ENCODE data around the gene SIKE1.
A peak's percentile ranks its signal among the peaks of the same experiment; 100 is the strongest.

The SIKE1 gene

DNA sequence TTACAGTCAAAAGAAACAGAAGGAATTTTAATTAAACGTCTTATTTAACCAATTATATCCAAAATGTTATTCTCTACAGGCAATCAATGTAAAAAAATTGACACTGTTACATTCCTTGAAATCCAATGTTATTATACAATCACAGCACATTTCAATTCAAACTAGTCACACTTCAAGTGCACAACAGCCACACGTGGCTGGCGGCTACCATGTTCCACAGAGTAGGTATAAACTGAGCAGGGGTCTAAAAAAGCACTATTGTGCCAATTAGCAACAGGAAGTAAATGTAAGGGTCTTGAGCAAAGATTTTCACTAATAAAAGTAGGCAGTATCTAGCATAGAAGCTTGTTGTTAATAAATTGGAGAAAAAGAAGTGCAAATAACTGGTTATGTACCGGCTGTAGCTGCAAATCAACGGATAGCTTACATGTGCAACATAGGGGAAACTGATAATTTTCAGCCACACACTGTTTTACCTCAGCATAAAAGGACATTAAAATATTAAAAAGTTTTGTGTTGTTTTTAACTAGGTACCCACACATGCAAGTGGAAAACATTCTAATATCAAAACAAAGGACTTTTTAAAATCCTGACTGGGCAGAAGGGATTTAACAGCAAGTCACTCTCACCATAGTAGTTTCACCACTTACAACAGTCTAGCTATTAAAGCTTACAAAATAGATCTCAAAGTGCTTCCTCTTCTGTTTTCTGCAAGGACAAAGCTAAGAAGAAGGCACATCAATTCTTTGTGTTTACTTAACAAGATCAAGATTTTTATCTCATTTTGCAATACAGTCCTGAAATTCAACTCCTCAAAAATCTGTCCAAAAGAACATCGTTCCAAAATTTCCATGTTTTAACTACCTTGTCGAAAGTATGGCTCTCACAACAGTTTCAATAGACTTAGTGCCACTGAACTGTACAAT is 25.2 kb downstream of the SIKE1 start:
- no peak for DNase-seq (ENCODE audit: low read depth in 2 of 2)

DNA sequence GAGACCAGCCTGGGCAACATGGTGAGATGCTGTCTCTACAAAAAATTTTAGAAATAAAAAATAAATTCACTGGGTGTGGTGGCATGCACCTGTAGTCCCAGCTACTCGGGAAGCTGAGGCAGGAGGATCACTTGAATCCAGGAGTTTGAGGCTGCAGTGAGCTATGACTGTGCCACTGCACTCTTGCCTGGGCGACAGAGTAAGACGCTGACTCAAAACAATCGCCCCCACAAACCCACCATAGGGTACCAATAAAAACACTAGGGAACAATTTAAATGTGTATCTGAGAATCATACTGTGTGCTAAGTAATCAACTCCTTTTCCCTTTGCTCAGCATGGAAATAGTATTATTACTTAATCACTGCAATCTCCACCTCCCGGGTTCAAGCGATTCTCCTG is 26.8 kb downstream of the SIKE1 start:
- peak in 1 of 2 donors; percentile 13 for DNase-seq (ENCODE audit: low read depth in 2 of 2)

DNA sequence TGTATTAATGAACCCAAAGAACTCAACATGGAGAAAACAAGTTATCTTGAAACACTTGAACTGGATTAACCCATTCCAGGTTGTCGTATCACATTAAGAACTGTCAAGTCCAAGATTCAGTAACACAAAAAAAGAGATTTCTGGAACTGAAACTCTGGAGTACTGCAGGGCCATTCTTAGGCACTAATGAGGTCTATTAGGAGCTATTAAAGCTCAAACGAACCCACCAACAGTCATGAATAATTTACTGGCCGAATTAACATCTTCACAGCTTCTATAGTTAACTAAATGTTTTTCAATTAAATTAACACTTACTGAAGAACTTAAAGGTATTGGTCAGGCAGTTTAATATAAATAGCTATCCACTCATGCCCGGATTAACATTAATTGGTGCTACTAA is 27.3 kb downstream of the SIKE1 start:
- no peak for DNase-seq (ENCODE audit: low read depth in 2 of 2)

DNA sequence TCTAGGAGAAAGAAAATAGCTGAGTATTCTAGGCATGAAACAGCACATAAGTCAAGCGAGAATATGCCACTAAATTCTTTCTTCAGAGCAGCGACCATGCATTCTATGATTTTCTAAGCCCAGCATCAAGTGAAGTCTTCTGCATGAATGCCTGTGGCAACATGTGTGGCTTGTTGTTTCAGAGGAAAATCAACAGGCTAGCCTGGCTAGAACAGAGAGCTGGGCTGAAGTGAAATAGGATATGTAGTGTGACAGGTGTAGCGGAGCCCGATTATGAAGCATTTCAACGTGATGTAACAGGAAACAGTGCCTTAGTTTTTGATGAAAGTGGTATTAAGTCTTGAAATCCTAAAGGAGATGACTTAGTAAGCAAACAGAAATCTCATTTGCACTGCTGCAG is 29.7 kb downstream of the SIKE1 start:
- DNase-seq (ENCODE audit: low read depth in 2 of 2): no peak

DNA sequence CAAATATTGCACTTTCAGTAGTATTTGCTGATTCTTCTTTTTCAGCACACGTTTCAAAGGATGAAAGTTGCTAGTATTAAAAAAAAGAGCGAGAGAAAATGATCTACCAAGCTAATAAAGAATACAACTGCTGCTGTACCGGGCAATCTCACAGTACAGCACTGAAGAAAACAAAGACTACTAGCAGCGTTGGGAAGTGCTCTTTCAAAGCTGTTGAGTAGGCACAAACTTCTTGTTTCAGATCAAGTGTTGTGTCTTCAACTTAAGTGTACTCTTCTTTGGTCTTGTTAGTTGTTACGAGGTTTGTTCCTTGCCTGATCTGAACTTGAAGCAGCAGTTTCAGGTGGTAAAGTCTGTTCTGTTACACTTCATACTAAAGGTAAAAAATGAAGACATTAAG is 30.6 kb downstream of the SIKE1 start:
- no peak for DNase-seq (ENCODE audit: low read depth in 2 of 2)

DNA sequence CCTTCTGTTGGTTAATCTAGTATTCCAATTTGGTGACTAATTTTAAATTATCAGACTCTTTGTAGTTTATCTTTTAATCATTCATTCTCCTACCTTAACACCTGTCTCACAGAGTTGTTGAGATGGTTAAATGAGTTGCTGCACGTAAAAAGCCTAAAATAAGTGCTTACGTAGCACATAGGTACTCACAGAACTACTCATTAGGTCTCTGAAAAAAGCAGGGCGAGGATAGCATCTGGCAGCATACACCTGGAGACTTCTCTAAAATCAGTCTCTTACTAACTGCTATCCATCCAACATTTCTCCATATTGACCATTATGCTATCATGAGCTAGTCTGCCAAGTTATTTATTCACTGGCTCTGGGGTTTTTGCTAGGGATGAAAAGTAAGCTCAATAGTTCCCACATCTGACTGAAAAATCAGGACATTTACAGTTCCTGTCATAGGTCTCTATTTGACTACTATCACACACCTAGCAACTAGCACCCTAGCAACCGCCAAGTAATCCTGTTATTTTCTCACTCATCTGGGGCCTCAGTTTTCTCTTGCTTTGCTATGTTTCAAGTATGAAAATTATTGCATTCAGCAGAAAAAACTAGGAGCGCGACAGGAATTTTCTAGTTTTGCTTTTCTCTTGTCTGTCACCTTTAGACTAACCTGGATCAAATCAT is 33.9 kb downstream of the SIKE1 start:
- DNase-seq (ENCODE audit: low read depth in 2 of 2): no peak

DNA sequence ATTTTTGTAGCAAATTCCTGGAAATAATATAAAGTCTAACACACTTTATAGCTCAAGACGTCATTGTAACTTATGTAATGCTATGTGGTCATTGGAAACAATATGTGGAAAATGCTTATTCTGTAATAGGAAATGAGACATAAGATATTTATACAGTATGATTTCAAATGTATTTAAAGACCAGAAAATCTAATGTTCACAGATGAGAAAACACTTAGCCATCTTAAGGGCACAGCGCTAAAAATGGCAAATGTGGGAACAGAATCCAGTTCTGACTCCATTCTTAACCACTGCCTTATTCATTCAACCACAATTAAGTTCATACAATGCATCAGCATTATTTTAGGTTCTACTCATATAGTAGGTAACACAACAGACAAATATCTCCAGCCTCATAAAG is 35.2 kb downstream of the SIKE1 start:
- DNase-seq (ENCODE audit: low read depth in 2 of 2): no peak

DNA sequence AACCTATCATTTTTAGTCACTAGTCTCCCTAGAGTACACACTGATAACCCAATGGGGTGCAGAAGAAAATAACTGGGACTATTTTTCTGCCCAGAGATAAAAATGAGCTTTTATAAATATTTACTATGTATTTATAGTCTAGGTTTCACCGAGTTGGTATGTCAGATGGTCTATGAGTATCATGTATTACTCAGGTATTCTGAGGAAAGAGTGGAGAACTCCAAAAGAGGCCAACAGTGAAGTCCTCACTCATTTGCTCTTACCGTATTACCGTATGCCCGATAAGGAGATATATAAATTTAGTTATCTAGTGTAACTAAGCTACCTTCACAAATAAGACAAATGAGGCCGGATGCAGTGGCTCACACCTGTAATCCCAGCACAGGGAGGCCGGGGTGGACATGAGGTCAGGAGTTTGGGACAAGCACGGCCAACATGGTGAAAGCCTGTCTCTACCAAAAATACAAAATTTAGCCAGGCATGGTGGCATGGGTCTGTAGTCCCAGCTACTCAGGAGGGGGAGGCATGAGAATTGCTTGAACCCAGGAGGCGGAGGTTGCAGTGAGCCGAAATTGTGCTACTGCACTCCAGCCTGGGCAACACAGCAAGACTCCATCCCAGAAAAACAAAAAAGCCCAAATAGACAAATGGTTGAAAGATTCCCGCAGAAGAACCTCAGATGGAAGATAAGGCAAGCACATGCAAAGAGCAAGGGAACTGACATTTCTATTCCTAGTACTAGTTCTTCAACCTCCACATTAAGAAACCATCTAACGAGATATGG is 38.3 kb downstream of the SIKE1 start:
- no peak for DNase-seq (ENCODE audit: low read depth in 2 of 2)

DNA sequence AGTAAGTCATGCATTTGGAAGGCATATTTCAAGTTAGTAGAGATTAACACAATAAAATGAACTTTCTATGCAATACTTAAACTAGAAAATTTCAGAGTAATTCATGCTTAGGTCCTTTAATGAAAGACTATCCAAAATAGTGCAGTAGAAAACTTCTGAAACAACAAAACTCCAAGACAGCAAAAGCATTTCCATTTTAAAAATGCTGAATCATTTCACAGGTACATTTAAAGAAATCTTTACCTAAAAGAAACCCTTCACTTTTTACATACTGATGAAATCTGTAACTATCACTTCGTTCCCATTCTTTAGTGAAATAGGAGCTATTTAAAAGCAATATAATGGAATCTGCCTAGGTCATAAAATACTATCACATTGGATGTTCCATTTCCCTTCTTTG is 40.2 kb downstream of the SIKE1 start:
- DNase-seq (ENCODE audit: low read depth in 2 of 2): no peak

DNA sequence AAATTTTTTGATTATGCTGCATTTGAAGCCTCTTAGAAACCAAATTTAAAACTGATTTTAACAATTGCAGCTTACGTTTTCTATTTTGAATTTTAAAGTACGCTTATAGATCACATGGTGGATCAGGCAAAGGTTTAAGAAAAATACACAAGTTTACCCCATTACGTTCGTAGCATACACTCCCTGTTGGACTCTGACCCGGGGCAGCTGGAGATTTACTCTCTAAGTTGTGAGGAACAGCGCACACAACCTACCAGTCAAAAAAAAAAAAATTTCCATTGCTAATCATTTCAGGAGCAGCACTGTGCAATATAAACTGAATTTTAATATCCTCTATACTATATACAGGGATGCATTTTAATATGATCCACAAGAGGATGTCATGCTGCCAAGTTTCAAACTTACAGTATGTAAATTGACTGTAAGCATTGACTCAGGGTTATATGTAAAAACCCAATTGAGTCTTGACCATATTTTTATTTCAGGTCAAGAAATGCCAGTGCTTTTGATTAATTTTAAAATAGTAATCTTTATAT is 43.1 kb downstream of the SIKE1 start:
- DNase-seq (ENCODE audit: low read depth in 2 of 2): no peak

DNA sequence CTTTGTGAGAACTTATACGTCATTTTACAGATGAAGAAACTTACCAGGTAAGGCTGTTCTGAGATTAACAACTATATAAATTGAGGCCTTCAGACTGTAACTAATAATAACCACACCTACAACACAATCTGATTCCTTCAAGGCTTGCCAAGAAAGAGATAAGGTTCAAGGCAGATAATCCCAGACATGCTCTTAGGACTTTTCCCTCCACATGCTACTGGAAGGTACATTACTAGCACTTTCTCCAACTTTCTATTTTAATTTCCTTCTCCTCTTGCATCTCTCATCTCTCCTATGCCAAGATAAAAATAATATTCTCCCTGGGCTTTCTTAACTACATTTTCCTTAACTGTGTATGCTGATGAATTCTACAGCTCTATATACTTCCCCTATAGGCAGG is 45.0 kb downstream of the SIKE1 start:
- no peak for DNase-seq (ENCODE audit: low read depth in 2 of 2)

DNA sequence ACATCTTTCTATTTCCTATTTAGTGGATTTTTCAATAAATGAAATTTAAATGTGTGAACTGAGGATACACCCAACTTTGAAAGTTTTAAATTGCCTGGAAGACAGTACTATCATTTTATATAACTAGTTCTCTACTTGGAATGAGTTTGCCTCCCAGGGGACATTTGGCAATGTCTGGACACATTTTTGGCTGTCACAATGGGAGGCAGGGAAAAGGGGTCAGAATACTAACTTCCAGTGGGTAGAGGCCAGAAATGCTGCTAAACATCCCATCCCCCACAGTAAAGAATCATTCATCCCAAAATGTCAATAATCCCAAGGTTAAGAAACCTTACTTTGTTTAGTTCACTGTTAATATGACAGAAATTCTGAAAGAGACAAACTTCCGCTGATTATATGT is 50.7 kb downstream of the SIKE1 start:
- no peak for DNase-seq (ENCODE audit: low read depth in 2 of 2)

DNA sequence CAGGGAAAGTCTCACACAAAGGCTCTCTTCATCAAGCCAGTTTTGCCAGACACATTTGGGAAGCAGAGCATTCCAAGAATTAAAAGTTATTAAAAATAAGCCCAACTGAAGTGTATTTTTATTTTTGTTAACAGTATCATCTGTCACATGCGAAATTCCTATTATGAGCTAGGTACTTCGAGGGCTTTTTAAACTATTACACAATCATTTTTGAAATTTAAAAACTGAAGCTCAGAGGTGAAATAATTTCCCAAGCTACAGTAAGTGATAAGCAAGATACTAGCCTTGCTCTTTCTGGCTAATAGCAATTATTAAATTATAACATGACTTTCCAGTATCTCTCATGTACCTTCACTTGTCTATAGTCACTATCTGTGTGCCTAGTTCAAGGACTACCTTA is 51.9 kb downstream of the SIKE1 start:
- no peak for DNase-seq (ENCODE audit: low read depth in 2 of 2)

DNA sequence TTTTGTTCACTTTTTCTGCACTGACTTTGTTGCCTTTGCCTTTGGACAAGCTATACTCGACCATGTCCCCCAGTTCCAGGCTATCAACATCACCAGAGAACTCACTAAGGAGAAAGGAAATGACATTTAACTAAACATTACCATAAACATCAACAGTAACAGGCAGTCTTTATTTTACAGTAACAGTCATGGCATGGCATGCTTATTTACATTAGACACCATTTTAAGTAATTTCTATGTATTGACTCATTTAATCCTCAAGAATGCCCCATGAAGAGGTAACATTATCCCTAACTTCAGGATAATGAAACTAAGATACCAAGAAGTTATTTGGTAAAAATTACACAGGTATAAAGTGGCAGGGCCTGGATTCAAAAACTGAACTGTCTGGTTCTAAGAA is 55.3 kb downstream of the SIKE1 start:
- DNase-seq (ENCODE audit: low read depth in 2 of 2): no peak

DNA sequence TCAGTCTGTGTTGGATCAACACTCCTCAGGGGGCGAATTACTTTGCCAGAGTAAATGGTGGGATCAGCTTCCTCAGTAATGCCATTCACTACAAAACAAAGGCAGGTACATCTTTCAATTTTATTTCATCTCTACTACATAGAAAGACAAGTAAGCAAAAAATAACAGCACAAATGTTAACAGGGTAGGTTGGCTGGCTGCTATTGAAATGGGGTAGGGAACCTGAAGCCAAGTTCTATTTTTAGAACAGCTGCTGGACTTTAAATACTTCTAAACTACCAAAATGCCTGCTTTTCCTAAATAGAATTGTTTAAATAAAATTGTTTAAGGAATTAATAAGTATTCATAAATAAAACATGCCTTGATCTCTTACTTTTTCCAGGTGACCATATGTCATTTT is 56.6 kb downstream of the SIKE1 start:
- DNase-seq (ENCODE audit: low read depth in 2 of 2): no peak

DNA sequence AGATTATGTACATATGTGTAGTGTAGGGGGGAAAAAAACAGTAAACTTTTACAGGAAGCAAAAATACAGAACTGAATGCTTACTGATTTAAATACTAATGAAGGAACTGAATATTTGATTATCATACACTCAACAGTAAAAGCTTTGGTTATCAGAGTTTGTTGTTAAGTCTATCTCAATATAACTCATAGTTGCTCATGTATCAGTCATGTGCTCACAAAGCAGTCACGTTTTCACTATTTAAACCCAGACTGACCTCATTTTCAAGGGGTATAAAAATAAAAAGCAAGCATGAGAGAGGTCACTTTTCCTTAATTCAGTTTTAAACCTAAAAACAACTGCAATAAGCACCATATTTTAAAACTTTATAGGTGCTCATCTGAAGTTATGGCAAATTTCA is 57.0 kb downstream of the SIKE1 start:
- DNase-seq (ENCODE audit: low read depth in 2 of 2): no peak

DNA sequence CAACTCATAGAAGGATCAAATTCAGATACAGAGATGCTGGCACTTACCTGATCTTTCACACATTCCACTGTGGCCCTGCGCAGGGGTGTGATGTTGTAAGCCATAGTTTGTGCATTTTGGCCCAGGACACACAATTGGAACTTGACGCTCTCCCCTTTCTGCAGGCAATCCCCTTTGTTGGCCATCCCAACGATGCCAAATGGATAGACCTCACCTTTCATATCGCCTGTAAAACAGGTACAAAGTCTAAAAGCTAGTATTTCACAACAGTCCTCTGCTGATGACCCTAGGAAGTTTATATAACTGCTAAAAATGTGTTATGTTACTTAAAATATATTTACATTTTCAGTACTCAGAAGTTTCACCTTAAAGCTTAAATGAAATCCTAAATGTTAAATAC is 60.0 kb downstream of the SIKE1 start:
- no peak for DNase-seq (ENCODE audit: low read depth in 2 of 2)
